Smooth muscle cell (in vitro differentiated cells): Measurements from ENCODE around the gene MAGI1. TPM values are rescaled to one million over a fixed set of nuclear protein-coding genes. Genes with fewer than 3 reads are reported as not detected.

Source experiments
- DNase-seq: peaks from one replicate; lab custom pipeline; 2025; ENCODE audit not compliant: unreplicated experiment; lab: John Stamatoyannopoulos, UW
- H2AFZ ChIP-seq: fragments of 200-600 bp; sonication (generic); 2 replicates; pipeline ENCODE4 v1.6.0; 2016; ENCODE audit warnings: antibody characterized with exemption, low read depth, mild to moderate bottlenecking
- H3F3A ChIP-seq: fragments of 200-600 bp; sonication (generic); 2 replicates; pipeline ENCODE4 v1.6.0; 2017; ENCODE audit warnings: antibody characterized with exemption, low read depth
- H3K27ac ChIP-seq: fragments of 200-600 bp; sonication (generic); 2 replicates; pipeline ENCODE4 v1.5.1; 2016; ENCODE audit warnings: low read depth, mild to moderate bottlenecking
- H3K27me3 ChIP-seq: fragments of 200-600 bp; sonication (generic); 2 replicates; pipeline ENCODE4 v1.6.1; 2016; ENCODE audit warnings: low read depth, mild to moderate bottlenecking
- H3K36me3 ChIP-seq: fragments of 200-600 bp; sonication (generic); 2 replicates; pipeline ENCODE4 v1.5.1; 2016; ENCODE audit warnings: low read depth
- H3K4me1 ChIP-seq: fragments of 200-600 bp; sonication (generic); 2 replicates; pipeline ENCODE4 v1.5.1; 2016; ENCODE audit warnings: low read depth
- H3K4me2 ChIP-seq: fragments of 200-600 bp; sonication (generic); 2 replicates; pipeline ENCODE4 v1.6.0; 2016; ENCODE audit warnings: mild to moderate bottlenecking
- H3K4me3 ChIP-seq: fragments of 200-600 bp; sonication (generic); 2 replicates; pipeline ENCODE4 v1.5.1; 2016; ENCODE audit warnings: mild to moderate bottlenecking
- H3K79me2 ChIP-seq: fragments of 200-600 bp; sonication (generic); 2 replicates; pipeline ENCODE4 v1.6.0; 2016; ENCODE audit warnings: low read depth, mild to moderate bottlenecking
- H3K9ac ChIP-seq: fragments of 200-600 bp; sonication (generic); 2 replicates; pipeline ENCODE4 v1.6.0; 2016; ENCODE audit warnings: low read depth
- H3K9me3 ChIP-seq: fragments of 200-600 bp; sonication (generic); replicated peaks from 2 replicates; pipeline ENCODE4 v1.5.1; 2016; ENCODE audit warnings: low read depth
- H4K20me1 ChIP-seq: fragments of 200-600 bp; sonication (generic); 2 replicates; pipeline ENCODE4 v1.6.0; 2016; ENCODE audit warnings: low read depth
- WGBS: methylation state at CpG from one replicate; pipeline ENCODE4 v1.1.7; 2016; ENCODE audit warnings: low lambda C conversion rate; 5-methylcytosine and 5-hydroxymethylcytosine counted together
- polyA plus RNA-seq: library from polyadenylated mRNA; unstranded; fragments of >200 nt; fragmentation: Nextera tagmentation; extraction: Ambion mirVana; gene quantifications from 2 replicates; pipeline ENCODE4 v1.2.1, GENCODE V29; 2016
- total RNA-seq: library from RNA; depleted of rRNA; stranded (reverse); fragments of >200 nt; gene quantifications from 2 replicates; pipeline ENCODE4 v1.2.3, GENCODE V29; 2014
- TF ChIP-seq, protein P1 (sequence below): fragments of 200-600 bp; sonication (generic); IDR thresholded peaks from 2 replicates; pipeline ENCODE4 v1.5.1; 2017; ENCODE audit warnings: borderline replicate concordance, mild to moderate bottlenecking, antibody characterized with exemption; ENCODE audit not compliant: insufficient read depth, poor library complexity, severe bottlenecking

MAGI1 gene
- total and polyA plus RNA-seq, 2 experiments from 2014 or later: 9.9 to 23.3 TPM

DNA sequence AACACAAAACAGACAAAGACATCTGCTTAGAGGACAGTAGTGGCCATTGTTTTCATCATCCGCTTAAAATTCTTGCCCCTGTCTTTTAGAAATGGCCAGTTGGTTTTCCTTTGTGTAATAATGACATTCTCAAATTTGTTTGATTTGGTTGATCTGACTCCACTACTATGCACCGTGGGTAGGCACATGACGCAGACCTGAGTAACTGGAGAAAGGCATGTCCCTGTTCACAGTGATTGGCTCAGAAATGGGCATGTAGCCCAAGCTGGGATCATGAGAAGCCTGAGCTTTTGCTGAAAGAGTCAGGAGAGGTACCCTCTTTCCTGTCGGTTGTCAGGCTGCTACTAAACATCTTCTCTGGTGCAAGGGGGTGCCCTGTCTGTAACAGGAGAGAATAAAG, 36.6 kb upstream of the MAGI1 start:
- Histone ChIP-seq H3K9me3 (no peaks in the 10 kb centered on the region), H2AFZ (no peak overlapping the region), H3K9ac (no peak overlapping the region), H4K20me1 (no peaks in the 10 kb centered on the region), H3F3A (no peaks in the 10 kb centered on the region), H3K27me3 (no peaks in the 10 kb centered on the region), H3K4me1 (no peaks in the 10 kb centered on the region), H3K79me2 (no peaks in the 10 kb centered on the region), H3K4me2 (no peak overlapping the region), H3K36me3 (no peaks in the 10 kb centered on the region), H3K4me3 (no peak overlapping the region), H3K27ac (no peak overlapping the region)
- WGBS: 97% methylated on average over 4 of the region's 4 CpGs
- TF ChIP-seq, protein P1, sequence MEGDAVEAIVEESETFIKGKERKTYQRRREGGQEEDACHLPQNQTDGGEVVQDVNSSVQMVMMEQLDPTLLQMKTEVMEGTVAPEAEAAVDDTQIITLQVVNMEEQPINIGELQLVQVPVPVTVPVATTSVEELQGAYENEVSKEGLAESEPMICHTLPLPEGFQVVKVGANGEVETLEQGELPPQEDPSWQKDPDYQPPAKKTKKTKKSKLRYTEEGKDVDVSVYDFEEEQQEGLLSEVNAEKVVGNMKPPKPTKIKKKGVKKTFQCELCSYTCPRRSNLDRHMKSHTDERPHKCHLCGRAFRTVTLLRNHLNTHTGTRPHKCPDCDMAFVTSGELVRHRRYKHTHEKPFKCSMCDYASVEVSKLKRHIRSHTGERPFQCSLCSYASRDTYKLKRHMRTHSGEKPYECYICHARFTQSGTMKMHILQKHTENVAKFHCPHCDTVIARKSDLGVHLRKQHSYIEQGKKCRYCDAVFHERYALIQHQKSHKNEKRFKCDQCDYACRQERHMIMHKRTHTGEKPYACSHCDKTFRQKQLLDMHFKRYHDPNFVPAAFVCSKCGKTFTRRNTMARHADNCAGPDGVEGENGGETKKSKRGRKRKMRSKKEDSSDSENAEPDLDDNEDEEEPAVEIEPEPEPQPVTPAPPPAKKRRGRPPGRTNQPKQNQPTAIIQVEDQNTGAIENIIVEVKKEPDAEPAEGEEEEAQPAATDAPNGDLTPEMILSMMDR: no peak
- no peak for DNase-seq

DNA sequence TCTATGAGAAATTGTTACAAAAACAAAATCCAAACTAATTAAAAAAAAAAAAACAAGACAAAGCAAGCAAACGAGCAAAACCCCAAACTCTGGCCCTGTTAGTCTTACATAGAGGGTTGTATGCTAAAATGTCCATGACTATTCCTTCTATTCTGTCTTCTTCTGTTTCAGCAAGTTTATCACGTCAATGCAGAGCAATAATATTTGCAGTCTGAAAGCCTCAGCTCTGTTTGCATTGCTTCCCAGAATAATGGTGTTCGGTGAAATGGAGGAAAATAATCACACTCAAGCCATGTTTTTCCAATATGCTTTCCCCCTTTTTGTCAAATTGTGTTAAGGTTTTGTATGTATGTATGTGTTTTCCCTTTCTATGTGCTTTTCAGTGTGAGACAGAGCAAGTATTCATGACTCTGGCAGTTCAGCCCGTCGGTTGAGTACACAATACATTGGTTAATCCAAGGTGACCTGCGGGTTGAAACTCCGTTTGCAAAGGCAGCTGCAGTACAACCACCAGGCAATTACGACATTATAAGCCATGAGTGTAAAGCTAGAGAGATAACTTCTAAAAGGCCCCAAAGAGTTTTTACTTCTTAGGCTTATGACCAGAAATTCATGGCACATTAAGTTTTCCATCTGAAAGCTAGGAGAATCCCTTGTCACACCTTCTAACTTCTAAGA, 34.9 kb upstream of the MAGI1 start:
- Histone ChIP-seq H3K9me3 (no peaks in the 10 kb centered on the region), H3K4me2 (no peak overlapping the region), H3K27me3 (no peaks in the 10 kb centered on the region), H3K36me3 (no peaks in the 10 kb centered on the region), H4K20me1 (no peaks in the 10 kb centered on the region), H3K4me1 (no peaks in the 10 kb centered on the region), H3K4me3 (no peak overlapping the region), H2AFZ (no peak overlapping the region), H3K27ac (no peak overlapping the region), H3F3A (no peaks in the 10 kb centered on the region), H3K9ac (no peak overlapping the region), H3K79me2 (no peaks in the 10 kb centered on the region)
- DNase-seq: no peak
- TF ChIP-seq, protein P1: no peak
- WGBS: 74% methylated on average over 8 of the region's 8 CpGs

DNA sequence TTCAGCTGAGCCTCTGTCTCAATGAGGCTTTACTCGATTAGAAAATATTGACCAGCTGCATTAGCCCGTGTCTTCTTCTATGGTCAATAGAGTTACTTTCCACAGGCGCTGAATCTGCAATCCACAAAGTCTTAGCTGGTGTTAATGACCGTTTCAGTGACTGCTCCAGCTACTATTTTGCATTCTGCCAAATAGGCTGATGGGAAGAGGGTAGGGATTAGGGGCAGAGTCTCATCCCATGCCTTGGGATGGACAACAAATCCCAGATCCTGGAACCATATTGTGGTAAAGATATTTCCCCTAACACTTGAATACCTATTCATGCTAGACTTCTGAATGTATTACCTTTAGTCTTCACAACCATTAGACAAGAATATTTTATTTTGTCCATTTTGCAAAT, 29.5 kb upstream of the MAGI1 start:
- Histone ChIP-seq H3K4me1 (peaks cover 4% of the 10 kb centered on the region), H3K9me3 (no peaks in the 10 kb centered on the region), H3K4me2 (no peak overlapping the region), H3K79me2 (no peaks in the 10 kb centered on the region), H3K36me3 (no peaks in the 10 kb centered on the region), H3F3A (no peaks in the 10 kb centered on the region), H3K4me3 (no peak overlapping the region), H2AFZ (no peak overlapping the region), H3K27me3 (no peaks in the 10 kb centered on the region), H3K27ac (no peak overlapping the region), H4K20me1 (no peaks in the 10 kb centered on the region), H3K9ac (no peak overlapping the region)
- TF ChIP-seq, protein P1: no peak
- 88% methylated on average over 4 of the region's 4 CpGs for WGBS
- DNase-seq: no peak
